CD14-positive monocyte (primary cell): ENCODE data around the gene INMT. TPM values are rescaled to one million over a fixed set of nuclear protein-coding genes. Genes with fewer than 3 reads are reported as not detected.

ENCODE experiments used
- DNase-seq, 3 donors: peaks; one replicate each; pipeline ENCODE4 v3.0.0-alpha.2; 2011 to 2022
- H2AFZ ChIP-seq: 2 replicates; pipeline ENCODE4 v1.6.0; 2012; ENCODE audit warnings: mild to moderate bottlenecking, low read depth, low read length, inconsistent platforms; ENCODE audit not compliant: insufficient read depth, poor library complexity, severe bottlenecking
- H3K27ac ChIP-seq, 2 donors: 1 replicate in 1 of 2; 2 replicates in 1 of 2; pipeline ENCODE4 v1.5.1; 2012 to 2013; ENCODE audit warnings: low read length in 2 of 2, control low read depth in 1 of 2, inconsistent platforms in 1 of 2, low read depth in 1 of 2, mild to moderate bottlenecking in 1 of 2
- H3K27me3 ChIP-seq, 2 donors: one replicate each; pipeline versions ENCODE4 v1.6.0 to v1.6.1; 2011 to 2013; ENCODE audit warnings: low read length in 2 of 2; ENCODE audit not compliant: control insufficient read depth in 2 of 2, insufficient read depth in 2 of 2
- H3K36me3 ChIP-seq, 2 donors: replicated peaks in 1 of 2; 1 replicate in 1 of 2; 2 replicates in 1 of 2; pipeline versions ENCODE4 v1.5.1 to v1.6.1; 2012 to 2013; ENCODE audit warnings: low read length in 2 of 2, control low read depth in 1 of 2, inconsistent platforms in 1 of 2, mild to moderate bottlenecking in 1 of 2; ENCODE audit not compliant: insufficient read depth in 2 of 2, control insufficient read depth in 1 of 2
- H3K4me1 ChIP-seq, 2 donors: 1 replicate in 1 of 2; 2 replicates in 1 of 2; pipeline versions ENCODE4 v1.5.1 to v1.6.1; 2012 to 2013; ENCODE audit warnings: low read length in 2 of 2, control low read depth in 1 of 2, inconsistent platforms in 1 of 2, mild to moderate bottlenecking in 1 of 2, moderate library complexity in 1 of 2; ENCODE audit not compliant: insufficient read depth in 2 of 2, control insufficient read depth in 1 of 2
- H3K4me2 ChIP-seq: replicated peaks from 2 replicates; pipeline ENCODE3; 2012; ENCODE audit warnings: low read length, moderate library complexity, mild to moderate bottlenecking; ENCODE audit not compliant: poor library complexity, severe bottlenecking; ENCODE audit errors: extremely low read depth
- H3K4me3 ChIP-seq, 3 experiments: fragments of 200-600 bp in 1 of 3; sonication (generic) in 1 of 3; replicated peaks in 1 of 3; 1 replicate in 2 of 3; 2 replicates in 1 of 3; pipeline ENCODE4 v1.5.1; 2011 to 2013; ENCODE audit warnings: low read length in 3 of 3, mild to moderate bottlenecking in 3 of 3, control low read depth in 2 of 3, low read depth in 2 of 3, inconsistent platforms in 1 of 3, moderate library complexity in 1 of 3
- H3K79me2 ChIP-seq: 2 replicates; pipeline ENCODE4 v1.6.0; 2012; ENCODE audit warnings: mild to moderate bottlenecking, control low read depth, inconsistent platforms, low read length, moderate library complexity; ENCODE audit not compliant: insufficient read depth
- H3K9ac ChIP-seq: 2 replicates; pipeline ENCODE4 v1.6.0; 2017; ENCODE audit warnings: low read length, mild to moderate bottlenecking; ENCODE audit not compliant: insufficient read depth, poor library complexity, severe bottlenecking
- H3K9me3 ChIP-seq, 2 donors: replicated peaks in 1 of 2; 1 replicate in 1 of 2; 2 replicates in 1 of 2; pipeline versions ENCODE4 v1.5.1 to v1.6.1; 2012 to 2013; ENCODE audit warnings: low read length in 2 of 2, control low read depth in 1 of 2; ENCODE audit not compliant: control insufficient read depth in 1 of 2, insufficient read depth in 1 of 2
- H4K20me1 ChIP-seq: 2 replicates; pipeline ENCODE4 v1.6.0; 2012; ENCODE audit warnings: mild to moderate bottlenecking, low read length, control low read depth, moderate library complexity; ENCODE audit not compliant: insufficient read depth
- H3K27ac Mint-ChIP-seq, 7 donors: one replicate each; pipeline ENCODE4 v1.8.0; 2020; ENCODE audit warnings: mild to moderate bottlenecking in 7 of 7, mixed read lengths in 7 of 7, moderate library complexity in 6 of 7, inconsistent platforms in 2 of 7
- H3K27me3 Mint-ChIP-seq, 3 donors: one replicate each; pipeline ENCODE4 v1.8.0; 2021 to 2022; ENCODE audit warnings: low read depth in 3 of 3, mild to moderate bottlenecking in 3 of 3, mixed read lengths in 3 of 3, moderate library complexity in 3 of 3, inconsistent platforms in 1 of 3
- H3K36me3 Mint-ChIP-seq, 2 donors: one replicate each; pipeline ENCODE4 v1.8.0; 2020; ENCODE audit warnings: mixed read lengths in 2 of 2, inconsistent platforms in 1 of 2, mild to moderate bottlenecking in 1 of 2
- H3K4me1 Mint-ChIP-seq: one replicate; pipeline ENCODE4 v1.8.0; 2020; ENCODE audit warnings: mild to moderate bottlenecking, mixed read lengths
- H3K4me3 Mint-ChIP-seq, 2 donors: one replicate each; pipeline ENCODE4 v1.8.0; 2020; ENCODE audit warnings: mild to moderate bottlenecking in 2 of 2, mixed read lengths in 2 of 2, moderate library complexity in 1 of 2
- H3K9me3 Mint-ChIP-seq, 7 donors: one replicate each; pipeline ENCODE4 v1.8.0; 2020 to 2022; ENCODE audit warnings: mixed read lengths in 7 of 7, mild to moderate bottlenecking in 6 of 7, moderate library complexity in 6 of 7, inconsistent platforms in 2 of 7
- WGBS: methylation state at CpG from one replicate; pipeline ENCODE4 v1.1.5; 2013; ENCODE audit warnings: missing lambda C conversion rate; ENCODE audit not compliant: insufficient coverage; 5-methylcytosine and 5-hydroxymethylcytosine counted together
- intact Hi-C, 2 donors: fragments of 100-400 bp; cut with micrococcal nuclease; formaldehyde crosslinking; loops; one replicate each; pipeline versions ENCODE4 v1.15.0 to v1.15.1; 2023
- polyA plus RNA-seq, 3 donors: library from polyadenylated mRNA; depleted of rRNA in 1 of 3; unstranded in 2 of 3; stranded (reverse) in 1 of 3; fragments of 300-500 nt in 2 of 3; fragments of >200 nt in 1 of 3; fragmentation: Illumina TruSeq in 2 of 3; gene quantifications; 1 replicate in 2 of 3; 2 replicates in 1 of 3; pipeline ENCODE4 v1.2.3, GENCODE V29; 2012 to 2021
- TF ChIP-seq, protein P1 (sequence below): fragments of 200-600 bp; IDR thresholded peaks from one replicate; pipeline ENCODE4 v1.8.0; 2022; ENCODE audit warnings: antibody characterized with exemption, mild to moderate bottlenecking

Gene INMT
- polyA plus RNA-seq, 3 donors = not detected

DNA sequence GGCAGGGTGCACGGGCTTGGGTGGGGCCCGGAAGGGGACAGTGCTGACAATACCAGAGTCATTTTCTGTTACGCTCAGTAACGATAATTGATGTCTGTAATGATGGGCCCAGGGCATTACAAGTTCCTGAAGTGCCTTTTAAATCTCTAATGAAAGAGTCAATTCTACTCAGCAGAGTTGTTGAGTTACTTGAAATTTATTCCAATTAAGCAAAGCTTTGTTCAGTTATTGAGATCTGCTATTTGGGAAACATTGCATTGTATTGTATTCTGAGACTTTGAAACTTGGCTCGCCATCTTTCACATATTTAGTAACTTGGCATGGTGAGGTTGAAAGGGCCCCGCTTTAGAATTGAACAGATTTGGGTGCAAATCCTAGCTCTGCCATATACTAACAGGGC, 54.0 kb downstream of the INMT start:
- Mint-ChIP-seq H3K27ac (no peak overlapping the region), H3K4me3 (no peak overlapping the region), H3K9me3 (peaks cover 0 to 2% (median 0%) of the 10 kb centered on the region in 7 donors), H3K36me3 (no peaks in the 10 kb centered on the region), H3K27me3 (peaks cover 0 to 3% (median 2%) of the 10 kb centered on the region in 3 donors), H3K4me1 (peaks cover 13% of the 10 kb centered on the region)
- Histone ChIP-seq H3K27ac (no peak overlapping the region), H3K27me3 (no peaks in the 10 kb centered on the region), H3K4me1 (peaks cover 0 to 3% of the 10 kb centered on the region in 2 donors), H4K20me1 (no peaks in the 10 kb centered on the region), H3K9ac (no peak overlapping the region), H3K4me2 (no peak overlapping the region), H3K79me2 (no peaks in the 10 kb centered on the region), H3K4me3 (no peak overlapping the region), H2AFZ (no peak overlapping the region), H3K9me3 (no peaks in the 10 kb centered on the region), H3K36me3 (no peaks in the 10 kb centered on the region)
- 100% methylated on average over 1 of the region's 6 CpGs for WGBS
- intact Hi-C loops = no loop called here
- DNase-seq = no peak
- TF ChIP-seq, protein P1, sequence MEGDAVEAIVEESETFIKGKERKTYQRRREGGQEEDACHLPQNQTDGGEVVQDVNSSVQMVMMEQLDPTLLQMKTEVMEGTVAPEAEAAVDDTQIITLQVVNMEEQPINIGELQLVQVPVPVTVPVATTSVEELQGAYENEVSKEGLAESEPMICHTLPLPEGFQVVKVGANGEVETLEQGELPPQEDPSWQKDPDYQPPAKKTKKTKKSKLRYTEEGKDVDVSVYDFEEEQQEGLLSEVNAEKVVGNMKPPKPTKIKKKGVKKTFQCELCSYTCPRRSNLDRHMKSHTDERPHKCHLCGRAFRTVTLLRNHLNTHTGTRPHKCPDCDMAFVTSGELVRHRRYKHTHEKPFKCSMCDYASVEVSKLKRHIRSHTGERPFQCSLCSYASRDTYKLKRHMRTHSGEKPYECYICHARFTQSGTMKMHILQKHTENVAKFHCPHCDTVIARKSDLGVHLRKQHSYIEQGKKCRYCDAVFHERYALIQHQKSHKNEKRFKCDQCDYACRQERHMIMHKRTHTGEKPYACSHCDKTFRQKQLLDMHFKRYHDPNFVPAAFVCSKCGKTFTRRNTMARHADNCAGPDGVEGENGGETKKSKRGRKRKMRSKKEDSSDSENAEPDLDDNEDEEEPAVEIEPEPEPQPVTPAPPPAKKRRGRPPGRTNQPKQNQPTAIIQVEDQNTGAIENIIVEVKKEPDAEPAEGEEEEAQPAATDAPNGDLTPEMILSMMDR = no peak

Other genes starting within 250 kb of the INMT start
- gene GGCT, start 247.3 kb upstream of the INMT start, polyA plus RNA-seq = 10 to 100 TPM in 2 of 3 donors, 1 to 10 TPM in 1; 7.6 to 18.1 (median 10.7) TPM
- gene GARS1, start 157.3 kb upstream of the INMT start, polyA plus RNA-seq = 10 to 100 TPM; 46.0 to 68.4 (median 48.6) TPM
- gene CRHR2, start 69.7 kb upstream of the INMT start, polyA plus RNA-seq = not detected
- gene MINDY4, start 19.3 kb downstream of the INMT start, polyA plus RNA-seq = under 1 TPM in 2 of 3 donors, not detected in 1; 0.15 to 0.17 TPM
- under 1 TPM in 1 of 3 donors, not detected in 2; 0.03 TPM for gene AQP1, start 159.7 kb downstream of the INMT start, polyA plus RNA-seq
- not detected for gene GHRHR, start 211.8 kb downstream of the INMT start, polyA plus RNA-seq